ENCODE results near the gene NTN3. TPM values are rescaled to one million over a fixed set of nuclear protein-coding genes. Genes with fewer than 3 reads are reported as not detected.

Gene NTN3
- total and polyA plus RNA-seq, 10 donors, result 0.03 to 0.28 (median 0.13) TPM; not detected in 5

GRCh38 chr16:2518823-2519710 lies 48.0 kb downstream of the NTN3 start:
- no peak for TF ChIP-seq POLR2A (IDR thresholded peaks at IDR 0.05)
- no peak for TF ChIP-seq CTCF (IDR thresholded peaks at IDR 0.05 in 8 of 11, conservative IDR thresholded peaks at IDR 0.05 in 3 of 11)
- peak in 1 of 3 donors; percentile 65 for TF ChIP-seq POLR2AphosphoS5 (IDR thresholded peaks at IDR 0.05)
- Histone ChIP-seq H3K9me3 (no peaks in the 10 kb centered on the region), H3K27me3 (replicated peaks in 1 of 7) (no peaks in the 10 kb centered on the region), H3K36me3 (peaks cover 0 to 63% (median 17%) of the 10 kb centered on the region in 6 donors), H3K4me3 (peak overlapping the region in 6 of 8 donors; percentile 55 to 93 (median 74)), H3K4me1 (peaks cover 55 to 88% (median 70%) of the 10 kb centered on the region in 6 donors), H3K27ac (peak overlapping the region in 7 of 8 donors; percentile 78 to 100 (median 100))
- DNase-seq, result peak; percentile 86
- intact Hi-C loops (cut with DNase I; ENCODE audit: low total_unique reads), result no loop called here
- 80 to 89% (median 81%) methylated on average over 18 to 39 of the region's 39 CpGs for WGBS, 5 donors

GRCh38 chr16:2519711-2520080 lies 48.6 kb downstream of the NTN3 start:
- 50 to 74% (median 61%) methylated on average over 22 of the region's 22 CpGs for WGBS, 5 donors
- Histone ChIP-seq H3K27me3 (replicated peaks in 1 of 7) (no peaks in the 10 kb centered on the region), H3K9me3 (no peaks in the 10 kb centered on the region), H3K36me3 (peaks cover 0 to 70% (median 23%) of the 10 kb centered on the region in 6 donors), H3K4me1 (peaks cover 55 to 93% (median 70%) of the 10 kb centered on the region in 6 donors), H3K27ac (peak overlapping the region; percentile 78 to 100 (median 92)), H3K4me3 (peak overlapping the region in 7 of 8 donors; percentile 54 to 93 (median 71))
- intact Hi-C loops (cut with DNase I; ENCODE audit: low total_unique reads), result no loop called here
- peak; percentile 88 for DNase-seq
- TF ChIP-seq POLR2A (IDR thresholded peaks at IDR 0.05), result no peak
- no peak for TF ChIP-seq POLR2AphosphoS5 (IDR thresholded peaks at IDR 0.05)
- TF ChIP-seq CTCF (IDR thresholded peaks at IDR 0.05 in 8 of 11, conservative IDR thresholded peaks at IDR 0.05 in 3 of 11), result no peak

GRCh38 chr16:2520097-2520783 lies 49.1 kb downstream of the NTN3 start, which contains the start of gene AMDHD2:
AMDHD2 (plus strand) TSS chr16:2520371; CDS start chr16:2520459, 88 bp downstream.
- no peaks in the 10 kb centered on the region for H3K9me3 ChIP-seq
- DNase-seq, result peak; percentile 96
- H3K27me3 ChIP-seq (replicated peaks in 1 of 7), result no peaks in the 10 kb centered on the region
- H3K36me3 ChIP-seq, result peaks cover 0 to 75% (median 28%) of the 10 kb centered on the region in 6 donors
- peak within 1 kb of the TSS; percentile 78 to 100 (median 92) for H3K27ac ChIP-seq
- H3K4me3 ChIP-seq, result peak within 1 kb of the TSS; percentile 51 to 93 (median 66)
- TF ChIP-seq CTCF (IDR thresholded peaks at IDR 0.05 in 8 of 11, conservative IDR thresholded peaks at IDR 0.05 in 3 of 11) (no peak), POLR2A (IDR thresholded peaks at IDR 0.05) (peak; percentile 39 to 59 (median 54)), POLR2AphosphoS5 (IDR thresholded peaks at IDR 0.05) (peak; percentile 91 to 95 (median 92))
- H3K4me1 ChIP-seq, result peaks cover 51 to 93% (median 67%) of the 10 kb centered on the region in 6 donors
- intact Hi-C loops (cut with DNase I; ENCODE audit: low total_unique reads), result no loop called here
- WGBS, 5 donors, result 0 to 3% (median 1%) methylated on average over 12 to 83 of the region's 83 CpGs
